HL-60 (cell line): ENCODE data around the gene PPP1R9A.

ENCODE experiments used
- DNase-seq, 2 experiments: peaks; one replicate each; pipeline ENCODE4 v3.0.0-alpha.2; 2010 to 2020; ENCODE audit warnings: low read depth in 1 of 2, low spot score in 1 of 2
- H3K27ac ChIP-seq: fragments of 250-450 bp; sonication (Bioruptor Pico); replicated peaks from 2 replicates; pipeline ENCODE4 v1.5.1; 2020; ENCODE audit warnings: mild to moderate bottlenecking, moderate library complexity
- H3K27me3 ChIP-seq: fragments of 250-450 bp; sonication (Bioruptor Pico); 2 replicates; pipeline ENCODE4 v1.5.1; 2021; ENCODE audit warnings: mild to moderate bottlenecking, moderate library complexity; ENCODE audit not compliant: insufficient read depth, poor library complexity, severe bottlenecking
- H3K4me3 ChIP-seq: replicated peaks from 2 replicates; pipeline ENCODE4 v1.5.1; 2011; ENCODE audit warnings: mild to moderate bottlenecking, control low read depth, low read length; ENCODE audit not compliant: insufficient read depth
- GABPA ChIP-seq: IDR thresholded peaks from 2 replicates; pipeline ENCODE4 v1.6.1; 2012; ENCODE audit warnings: low read depth
- POLR2AphosphoS5 ChIP-seq: IDR thresholded peaks from 2 replicates; pipeline ENCODE4 v1.6.1; 2012; ENCODE audit warnings: low read depth
- SPI1 ChIP-seq: IDR thresholded peaks from 2 replicates; pipeline ENCODE4 v1.6.1; 2012; ENCODE audit warnings: low read depth, mild to moderate bottlenecking, borderline replicate concordance
- TF ChIP-seq, protein P1 (sequence below): IDR thresholded peaks from 2 replicates; pipeline ENCODE4 v1.6.1; 2012; ENCODE audit warnings: low read depth; ENCODE audit not compliant: insufficient replicate concordance
- TF ChIP-seq, protein P2 (sequence below): IDR thresholded peaks from one replicate; pipeline ENCODE4 v1.5.1; 2011; ENCODE audit warnings: low read length, control low read depth, inconsistent platforms; ENCODE audit not compliant: insufficient read depth

PPP1R9A gene

DNA sequence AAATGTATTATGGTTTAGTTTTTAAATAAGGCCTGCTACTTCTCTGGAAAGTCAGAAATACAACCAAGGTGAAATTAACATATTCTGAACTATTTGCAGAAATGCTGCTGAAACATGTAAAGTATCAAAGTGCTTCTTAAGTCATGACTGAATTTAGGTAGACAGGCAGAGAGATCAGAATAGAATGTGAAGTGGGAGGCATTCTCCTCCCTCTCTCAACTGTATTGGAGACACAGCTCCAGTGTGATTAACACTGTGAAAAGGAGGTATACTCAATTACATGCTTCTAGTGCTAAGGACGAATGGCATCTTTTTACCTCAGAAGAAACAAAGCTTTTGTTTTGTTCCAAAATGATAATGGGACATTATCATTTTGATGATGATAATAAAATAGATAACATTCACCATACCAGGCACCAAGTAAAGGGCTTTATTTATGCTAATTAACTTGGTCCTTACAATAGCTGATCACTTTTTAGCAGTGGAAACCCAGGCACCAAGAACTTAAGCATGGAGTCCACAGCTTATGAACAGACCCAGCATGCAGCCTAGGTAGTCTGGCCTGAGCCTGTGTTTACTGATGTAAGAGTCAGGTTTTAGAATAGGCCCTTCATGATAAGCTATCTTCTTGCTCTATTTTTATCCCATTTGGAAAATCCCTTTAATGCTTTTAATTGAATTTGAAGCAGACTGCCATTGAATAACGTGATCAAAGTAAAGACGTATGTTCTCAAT, 26.0 kb downstream of the PPP1R9A start:
- H3K27ac ChIP-seq = no peak overlapping the region
- H3K27me3 ChIP-seq = no peaks in the 10 kb centered on the region
- H3K4me3 ChIP-seq = no peak overlapping the region
- no peak for DNase-seq
- TF ChIP-seq POLR2AphosphoS5 = no peak
- TF ChIP-seq, protein P1, sequence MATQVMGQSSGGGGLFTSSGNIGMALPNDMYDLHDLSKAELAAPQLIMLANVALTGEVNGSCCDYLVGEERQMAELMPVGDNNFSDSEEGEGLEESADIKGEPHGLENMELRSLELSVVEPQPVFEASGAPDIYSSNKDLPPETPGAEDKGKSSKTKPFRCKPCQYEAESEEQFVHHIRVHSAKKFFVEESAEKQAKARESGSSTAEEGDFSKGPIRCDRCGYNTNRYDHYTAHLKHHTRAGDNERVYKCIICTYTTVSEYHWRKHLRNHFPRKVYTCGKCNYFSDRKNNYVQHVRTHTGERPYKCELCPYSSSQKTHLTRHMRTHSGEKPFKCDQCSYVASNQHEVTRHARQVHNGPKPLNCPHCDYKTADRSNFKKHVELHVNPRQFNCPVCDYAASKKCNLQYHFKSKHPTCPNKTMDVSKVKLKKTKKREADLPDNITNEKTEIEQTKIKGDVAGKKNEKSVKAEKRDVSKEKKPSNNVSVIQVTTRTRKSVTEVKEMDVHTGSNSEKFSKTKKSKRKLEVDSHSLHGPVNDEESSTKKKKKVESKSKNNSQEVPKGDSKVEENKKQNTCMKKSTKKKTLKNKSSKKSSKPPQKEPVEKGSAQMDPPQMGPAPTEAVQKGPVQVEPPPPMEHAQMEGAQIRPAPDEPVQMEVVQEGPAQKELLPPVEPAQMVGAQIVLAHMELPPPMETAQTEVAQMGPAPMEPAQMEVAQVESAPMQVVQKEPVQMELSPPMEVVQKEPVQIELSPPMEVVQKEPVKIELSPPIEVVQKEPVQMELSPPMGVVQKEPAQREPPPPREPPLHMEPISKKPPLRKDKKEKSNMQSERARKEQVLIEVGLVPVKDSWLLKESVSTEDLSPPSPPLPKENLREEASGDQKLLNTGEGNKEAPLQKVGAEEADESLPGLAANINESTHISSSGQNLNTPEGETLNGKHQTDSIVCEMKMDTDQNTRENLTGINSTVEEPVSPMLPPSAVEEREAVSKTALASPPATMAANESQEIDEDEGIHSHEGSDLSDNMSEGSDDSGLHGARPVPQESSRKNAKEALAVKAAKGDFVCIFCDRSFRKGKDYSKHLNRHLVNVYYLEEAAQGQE = no peak
- no peak for TF ChIP-seq GABPA
- TF ChIP-seq SPI1 = no peak
- TF ChIP-seq, protein P2, sequence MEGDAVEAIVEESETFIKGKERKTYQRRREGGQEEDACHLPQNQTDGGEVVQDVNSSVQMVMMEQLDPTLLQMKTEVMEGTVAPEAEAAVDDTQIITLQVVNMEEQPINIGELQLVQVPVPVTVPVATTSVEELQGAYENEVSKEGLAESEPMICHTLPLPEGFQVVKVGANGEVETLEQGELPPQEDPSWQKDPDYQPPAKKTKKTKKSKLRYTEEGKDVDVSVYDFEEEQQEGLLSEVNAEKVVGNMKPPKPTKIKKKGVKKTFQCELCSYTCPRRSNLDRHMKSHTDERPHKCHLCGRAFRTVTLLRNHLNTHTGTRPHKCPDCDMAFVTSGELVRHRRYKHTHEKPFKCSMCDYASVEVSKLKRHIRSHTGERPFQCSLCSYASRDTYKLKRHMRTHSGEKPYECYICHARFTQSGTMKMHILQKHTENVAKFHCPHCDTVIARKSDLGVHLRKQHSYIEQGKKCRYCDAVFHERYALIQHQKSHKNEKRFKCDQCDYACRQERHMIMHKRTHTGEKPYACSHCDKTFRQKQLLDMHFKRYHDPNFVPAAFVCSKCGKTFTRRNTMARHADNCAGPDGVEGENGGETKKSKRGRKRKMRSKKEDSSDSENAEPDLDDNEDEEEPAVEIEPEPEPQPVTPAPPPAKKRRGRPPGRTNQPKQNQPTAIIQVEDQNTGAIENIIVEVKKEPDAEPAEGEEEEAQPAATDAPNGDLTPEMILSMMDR = no peak

DNA sequence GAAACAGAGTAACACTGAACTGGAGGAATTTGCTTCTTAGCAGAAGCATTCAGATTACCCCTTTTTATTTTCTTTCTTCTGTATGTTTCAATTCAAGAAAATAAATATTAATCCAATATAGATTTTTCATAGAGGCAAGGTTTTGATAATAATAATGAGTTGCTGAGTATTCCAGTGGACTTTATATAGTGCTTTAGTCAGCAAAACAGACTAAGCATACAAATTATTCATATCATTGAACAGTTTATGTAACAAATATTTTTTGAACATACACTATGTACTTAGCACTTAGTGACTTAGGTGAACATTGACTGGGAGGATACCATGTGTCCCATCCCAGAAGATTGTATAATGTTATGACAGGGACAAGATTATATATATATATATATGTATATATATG, 32.0 kb downstream of the PPP1R9A start:
- Histone ChIP-seq H3K27ac (no peak overlapping the region), H3K4me3 (no peak overlapping the region), H3K27me3 (no peaks in the 10 kb centered on the region)
- no peak for TF ChIP-seq POLR2AphosphoS5
- TF ChIP-seq, protein P1 = no peak
- TF ChIP-seq SPI1 = no peak
- TF ChIP-seq, protein P2 = no peak
- TF ChIP-seq GABPA = no peak
- DNase-seq = no peak

DNA sequence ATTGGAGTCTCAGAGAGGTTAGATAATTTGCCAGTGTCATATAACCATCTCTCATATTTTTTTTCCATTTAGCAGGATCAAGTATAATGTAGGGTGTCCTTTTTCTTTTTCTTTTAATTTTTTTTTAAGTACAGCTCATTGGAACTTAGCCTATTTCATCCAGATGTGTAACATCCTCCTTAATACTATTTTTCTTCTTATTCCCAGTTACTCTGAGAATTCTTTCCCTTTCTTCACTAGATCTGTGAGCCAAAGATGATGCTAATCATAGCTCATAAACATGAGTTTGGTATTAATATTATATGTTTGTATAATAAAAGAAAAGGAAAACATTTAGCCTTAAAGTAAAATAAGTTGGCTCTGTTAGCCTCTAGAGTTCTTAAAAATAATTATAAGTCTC, 32.8 kb downstream of the PPP1R9A start:
- TF ChIP-seq GABPA (no peak), SPI1 (no peak), POLR2AphosphoS5 (no peak)
- TF ChIP-seq, protein P1 = no peak
- TF ChIP-seq, protein P2 = no peak
- Histone ChIP-seq H3K4me3 (no peak overlapping the region), H3K27ac (no peak overlapping the region), H3K27me3 (no peaks in the 10 kb centered on the region)
- DNase-seq = no peak
